ENCODE data around the gene PTPRT. TPM values are rescaled to one million over a fixed set of nuclear protein-coding genes. Genes with fewer than 3 reads are reported as not detected.

The PTPRT gene
- total RNA-seq, 1 donor from 2014 or later: not detected

- no peak for TF ChIP-seq CTCF (IDR thresholded peaks at IDR 0.05)
- H3K36me3 Mint-ChIP-seq (ENCODE audit: unreplicated experiment): no peaks in the 10 kb centered on the region
- H3K27me3 Mint-ChIP-seq (ENCODE audit: unreplicated experiment): no peaks in the 10 kb centered on the region
- H3K4me3 Mint-ChIP-seq (ENCODE audit: unreplicated experiment): no peak overlapping the region
- no peaks in the 10 kb centered on the region for H3K4me1 Mint-ChIP-seq (ENCODE audit: unreplicated experiment)
- DNase-seq (ENCODE audit: extremely low spot score, unreplicated experiment): no peak
- no peak overlapping the region for H3K27ac Mint-ChIP-seq (ENCODE audit: unreplicated experiment)
- peaks cover 28% of the 10 kb centered on the region for H3K9me3 Mint-ChIP-seq (ENCODE audit: unreplicated experiment)
These were observed 594.1 kb downstream of the PTPRT start for GRCh38 chr20:42595625-42596024.

GRCh38 chr20:42594659-42595058 lies 595.0 kb downstream of the PTPRT start:
- no peaks in the 10 kb centered on the region for H3K36me3 Mint-ChIP-seq (ENCODE audit: unreplicated experiment)
- no peak overlapping the region for H3K4me3 Mint-ChIP-seq (ENCODE audit: unreplicated experiment)
- H3K27me3 Mint-ChIP-seq (ENCODE audit: unreplicated experiment): no peaks in the 10 kb centered on the region
- no peak for DNase-seq (ENCODE audit: extremely low spot score, unreplicated experiment)
- no peak overlapping the region for H3K27ac Mint-ChIP-seq (ENCODE audit: unreplicated experiment)
- H3K9me3 Mint-ChIP-seq (ENCODE audit: unreplicated experiment): peaks cover 28% of the 10 kb centered on the region
- no peaks in the 10 kb centered on the region for H3K4me1 Mint-ChIP-seq (ENCODE audit: unreplicated experiment)
- TF ChIP-seq CTCF (IDR thresholded peaks at IDR 0.05): no peak

- Mint-ChIP-seq H3K27me3 (ENCODE audit: unreplicated experiment) (no peaks in the 10 kb centered on the region), H3K36me3 (ENCODE audit: unreplicated experiment) (no peaks in the 10 kb centered on the region), H3K4me3 (ENCODE audit: unreplicated experiment) (no peak overlapping the region), H3K4me1 (ENCODE audit: unreplicated experiment) (no peaks in the 10 kb centered on the region), H3K9me3 (ENCODE audit: unreplicated experiment) (peaks cover 27% of the 10 kb centered on the region), H3K27ac (ENCODE audit: unreplicated experiment) (no peak overlapping the region)
- DNase-seq (ENCODE audit: extremely low spot score, unreplicated experiment): no peak
- TF ChIP-seq CTCF (IDR thresholded peaks at IDR 0.05): no peak
These were observed 595.7 kb downstream of the PTPRT start for GRCh38 chr20:42594011-42594410.

- Mint-ChIP-seq H3K9me3 (ENCODE audit: unreplicated experiment) (peaks cover 17% of the 10 kb centered on the region), H3K36me3 (ENCODE audit: unreplicated experiment) (no peaks in the 10 kb centered on the region), H3K27ac (ENCODE audit: unreplicated experiment) (no peak overlapping the region), H3K27me3 (ENCODE audit: unreplicated experiment) (no peaks in the 10 kb centered on the region), H3K4me3 (ENCODE audit: unreplicated experiment) (no peak overlapping the region), H3K4me1 (ENCODE audit: unreplicated experiment) (no peaks in the 10 kb centered on the region)
- no peak for TF ChIP-seq CTCF (IDR thresholded peaks at IDR 0.05)
- no peak for DNase-seq (ENCODE audit: extremely low spot score, unreplicated experiment)
These were observed 599.6 kb downstream of the PTPRT start for GRCh38 chr20:42589976-42590639.

GRCh38 chr20:42588847-42589246 lies 600.9 kb downstream of the PTPRT start:
- Mint-ChIP-seq H3K27me3 (ENCODE audit: unreplicated experiment) (no peaks in the 10 kb centered on the region), H3K27ac (ENCODE audit: unreplicated experiment) (no peak overlapping the region), H3K36me3 (ENCODE audit: unreplicated experiment) (no peaks in the 10 kb centered on the region), H3K4me3 (ENCODE audit: unreplicated experiment) (no peak overlapping the region), H3K9me3 (ENCODE audit: unreplicated experiment) (peaks cover 8% of the 10 kb centered on the region), H3K4me1 (ENCODE audit: unreplicated experiment) (no peaks in the 10 kb centered on the region)
- DNase-seq (ENCODE audit: extremely low spot score, unreplicated experiment): no peak
- no peak for TF ChIP-seq CTCF (IDR thresholded peaks at IDR 0.05)
